Epithelial cell of proximal tubule (primary cell): ENCODE results near the gene BAIAP2. TPM values are rescaled to one million over a fixed set of nuclear protein-coding genes. Genes with fewer than 3 reads are reported as not detected.
"Not testable (repeated sequence)": the region's sequence is repeated elsewhere in the genome, so short reads cannot be mapped to it uniquely, and the experiment has no call there.

Experiments used
- DNase-seq: peaks from one replicate; pipeline ENCODE4 v3.0.0-alpha.2; 2011; ENCODE audit warnings: low read depth
- H3K4me3 ChIP-seq: 2 replicates; pipeline ENCODE4 v1.5.1; 2011; ENCODE audit warnings: low read depth, mild to moderate bottlenecking, low read length
- total RNA-seq: library from RNA; depleted of rRNA; stranded (reverse); fragments of >200 nt; gene quantifications from 2 replicates; pipeline ENCODE4 v1.2.3, GENCODE V29; 2015
- TF ChIP-seq, protein P1 (sequence below): conservative IDR thresholded peaks from 2 replicates; pipeline ENCODE4 v1.5.1; 2012; ENCODE audit warnings: low read depth, mild to moderate bottlenecking, low read length

Gene BAIAP2
- total RNA-seq, 1 donor from 2014 or later = 44.0 TPM

DNA sequence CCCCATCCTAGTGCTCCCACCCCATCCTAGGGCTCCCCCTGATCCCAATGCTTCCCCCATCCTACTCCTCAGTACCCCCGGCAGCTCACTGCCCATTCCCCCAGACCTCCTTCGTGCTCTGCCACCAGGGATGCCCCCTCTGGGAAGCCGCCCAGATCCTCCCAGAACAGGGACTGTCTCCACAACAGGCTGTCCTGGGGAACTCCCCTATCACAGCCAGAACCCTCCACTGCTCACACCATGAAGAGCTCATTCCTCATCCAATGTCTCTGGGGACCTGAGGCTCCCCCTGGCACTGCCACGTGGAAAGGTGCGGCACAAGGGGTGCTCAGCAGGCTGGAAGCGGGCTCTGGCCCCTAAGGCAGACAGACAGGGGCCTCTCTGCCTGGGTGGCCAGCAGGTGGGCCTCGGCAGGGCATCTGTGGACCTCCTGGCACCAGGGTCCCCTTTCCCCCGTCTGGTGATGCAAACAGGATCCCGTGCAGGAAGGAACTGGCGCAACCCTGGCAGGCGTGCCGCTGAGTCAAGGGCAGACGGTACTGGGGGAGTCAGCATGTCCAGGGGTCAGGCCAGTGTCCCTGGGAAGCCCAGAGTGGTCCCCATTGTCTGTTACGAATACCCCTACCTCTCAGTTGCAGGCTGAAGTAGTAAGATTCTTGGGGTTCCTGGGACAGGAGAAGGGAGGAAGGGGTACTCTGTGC, 115.6 kb downstream of the BAIAP2 start:
- H3K4me3 ChIP-seq = no peak overlapping the region
- no peak for DNase-seq
- TF ChIP-seq, protein P1, sequence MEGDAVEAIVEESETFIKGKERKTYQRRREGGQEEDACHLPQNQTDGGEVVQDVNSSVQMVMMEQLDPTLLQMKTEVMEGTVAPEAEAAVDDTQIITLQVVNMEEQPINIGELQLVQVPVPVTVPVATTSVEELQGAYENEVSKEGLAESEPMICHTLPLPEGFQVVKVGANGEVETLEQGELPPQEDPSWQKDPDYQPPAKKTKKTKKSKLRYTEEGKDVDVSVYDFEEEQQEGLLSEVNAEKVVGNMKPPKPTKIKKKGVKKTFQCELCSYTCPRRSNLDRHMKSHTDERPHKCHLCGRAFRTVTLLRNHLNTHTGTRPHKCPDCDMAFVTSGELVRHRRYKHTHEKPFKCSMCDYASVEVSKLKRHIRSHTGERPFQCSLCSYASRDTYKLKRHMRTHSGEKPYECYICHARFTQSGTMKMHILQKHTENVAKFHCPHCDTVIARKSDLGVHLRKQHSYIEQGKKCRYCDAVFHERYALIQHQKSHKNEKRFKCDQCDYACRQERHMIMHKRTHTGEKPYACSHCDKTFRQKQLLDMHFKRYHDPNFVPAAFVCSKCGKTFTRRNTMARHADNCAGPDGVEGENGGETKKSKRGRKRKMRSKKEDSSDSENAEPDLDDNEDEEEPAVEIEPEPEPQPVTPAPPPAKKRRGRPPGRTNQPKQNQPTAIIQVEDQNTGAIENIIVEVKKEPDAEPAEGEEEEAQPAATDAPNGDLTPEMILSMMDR = no peak

DNA sequence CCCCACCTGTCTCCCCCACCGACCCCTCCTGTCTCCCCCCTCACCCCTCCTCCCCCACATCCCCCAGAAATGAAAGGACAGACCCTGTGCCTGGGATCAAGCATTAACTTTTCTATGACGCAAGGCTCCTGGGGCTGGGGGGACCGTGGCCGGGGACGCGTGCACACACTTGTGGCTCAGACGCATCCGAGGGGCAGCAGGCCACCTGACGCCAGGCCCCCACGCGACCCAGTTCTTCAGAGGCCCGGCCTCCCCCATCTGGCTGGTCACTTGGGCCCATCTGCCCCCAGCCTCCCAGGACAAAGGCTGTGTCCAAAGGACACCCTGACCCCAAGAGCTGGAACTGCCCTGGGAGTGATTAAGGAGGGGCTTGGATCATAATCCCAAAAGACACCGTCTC, 116.3 kb downstream of the BAIAP2 start:
- TF ChIP-seq, protein P1 = no peak
- no peak for DNase-seq

DNA sequence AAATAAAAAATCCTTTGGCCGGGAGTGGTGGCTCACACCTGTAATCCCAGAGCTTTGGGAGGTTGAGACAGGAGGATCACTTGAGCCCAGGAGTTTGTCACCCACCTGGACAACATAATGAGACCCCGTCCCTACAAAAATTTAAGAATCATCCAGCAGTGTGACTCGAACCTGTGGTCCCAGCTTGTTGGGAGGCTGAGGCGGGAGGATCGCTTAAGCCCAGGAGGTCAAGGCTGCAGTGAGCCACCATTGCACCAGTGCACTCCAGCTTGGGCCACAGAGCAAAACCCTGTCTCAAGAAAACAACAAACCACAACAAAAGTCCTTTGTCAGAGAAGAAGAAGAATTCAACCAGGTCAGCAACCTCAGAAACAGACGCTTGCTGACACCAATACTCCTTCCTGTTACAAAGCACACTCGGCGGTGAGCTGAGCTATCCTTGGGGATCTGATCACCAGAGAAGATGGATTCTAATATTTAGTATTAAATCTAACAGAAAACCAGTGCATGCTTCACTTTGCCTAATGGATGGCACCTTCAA, 117.4 kb downstream of the BAIAP2 start:
- DNase-seq = no peak
- TF ChIP-seq, protein P1 = no peak
- no peak overlapping the region for H3K4me3 ChIP-seq

More for the DNA sequence above, 116.3 kb downstream of the BAIAP2 start:
- H3K4me3 ChIP-seq = no peak overlapping the region

GRCh38 chr17:81153340-81153803, 118.4 kb downstream of the BAIAP2 start:
- H3K4me3 ChIP-seq = no peak overlapping the region
- TF ChIP-seq, protein P1 = no peak
- no peak for DNase-seq

GRCh38 chr17:81154016-81154415, 119.1 kb downstream of the BAIAP2 start:
- H3K4me3 ChIP-seq, DNase-seq: not testable (repeated sequence)

- TF ChIP-seq, protein P1 = no peak
- H3K4me3 ChIP-seq = no peak overlapping the region
- DNase-seq = no peak
Observed at GRCh38 chr17:81154961-81155360, 120.0 kb downstream of the BAIAP2 start.

GRCh38 chr17:81156866-81157805, 122.2 kb downstream of the BAIAP2 start:
- H3K4me3 ChIP-seq = no peak overlapping the region
- TF ChIP-seq, protein P1 = no peak
- DNase-seq = no peak
